NCI-H524 treated with DMSO at 0.1 percent for 48 hours (cell line): Measurements from ENCODE around the gene B3GAT3.
"Not testable (repeated sequence)": the region's sequence is repeated elsewhere in the genome, so short reads cannot be mapped to it uniquely, and the experiment has no call there.

Experiments
- DNase-seq: peaks from one replicate; lab custom pipeline; 2025; lab: John Stamatoyannopoulos, UW

B3GAT3 gene

GRCh38 chr11:62645946-62646824, 24.4 kb upstream of the B3GAT3 start, which contains the start of gene GANAB:
Gene GANAB (minus strand): TSS chr11:62646613. CDS start chr11:62646599, 14 bp downstream.
- DNase-seq: peak; percentile 88

- no peak for DNase-seq
Measured at GRCh38 chr11:62645671-62645945, 23.8 kb upstream of the B3GAT3 start.

- DNase-seq: no peak
Measured at GRCh38 chr11:62644220-62644619, 22.4 kb upstream of the B3GAT3 start.

- no peak for DNase-seq
Measured at GRCh38 chr11:62632492-62632891, 10.7 kb upstream of the B3GAT3 start.

- DNase-seq: no peak
Measured at GRCh38 chr11:62627713-62628112, 5.9 kb upstream of the B3GAT3 start.

- DNase-seq: no peak
Measured at GRCh38 chr11:62622476-62623089, 797 bp upstream of the B3GAT3 start.

- no peak for DNase-seq
Measured at GRCh38 chr11:62621027-62621566, 689 bp downstream of the B3GAT3 start.

GRCh38 chr11:62616957-62617356, 4.8 kb downstream of the B3GAT3 start:
- not testable (repeated sequence) for DNase-seq

GRCh38 chr11:62615521-62615920, 6.3 kb downstream of the B3GAT3 start:
- DNase-seq: no peak

GRCh38 chr11:62614275-62614674, 7.5 kb downstream of the B3GAT3 start:
- DNase-seq: no peak

- no peak for DNase-seq
Measured at GRCh38 chr11:62613291-62613778, 8.5 kb downstream of the B3GAT3 start.

- no peak for DNase-seq
Measured at GRCh38 chr11:62612366-62613290, 9.2 kb downstream of the B3GAT3 start, which contains the start of the genes EML3 and ROM1. Gene EML3 (minus strand): TSS chr11:62612775. CDS start chr11:62612457, 318 bp downstream. Gene ROM1 (plus strand): TSS chr11:62613257. CDS start chr11:62613282, 25 bp downstream.

- no peak for DNase-seq
Measured at GRCh38 chr11:62611705-62612365, 10.0 kb downstream of the B3GAT3 start.

GRCh38 chr11:62610814-62611704, 10.7 kb downstream of the B3GAT3 start:
- DNase-seq: no peak

GRCh38 chr11:62610403-62610802, 11.4 kb downstream of the B3GAT3 start:
- DNase-seq: no peak

- DNase-seq: no peak
Measured at GRCh38 chr11:62608776-62609175, 13.0 kb downstream of the B3GAT3 start.

- DNase-seq: no peak
Measured at GRCh38 chr11:62607714-62608113, 14.1 kb downstream of the B3GAT3 start.

- no peak for DNase-seq
Measured at GRCh38 chr11:62605902-62606301, 15.9 kb downstream of the B3GAT3 start.

- no peak for DNase-seq
Measured at GRCh38 chr11:62605467-62605866, 16.3 kb downstream of the B3GAT3 start.

GRCh38 chr11:62604460-62605120, 17.2 kb downstream of the B3GAT3 start:
- no peak for DNase-seq
